ENCODE results near the gene PRKD3.

- TF ChIP-seq, protein P1, sequence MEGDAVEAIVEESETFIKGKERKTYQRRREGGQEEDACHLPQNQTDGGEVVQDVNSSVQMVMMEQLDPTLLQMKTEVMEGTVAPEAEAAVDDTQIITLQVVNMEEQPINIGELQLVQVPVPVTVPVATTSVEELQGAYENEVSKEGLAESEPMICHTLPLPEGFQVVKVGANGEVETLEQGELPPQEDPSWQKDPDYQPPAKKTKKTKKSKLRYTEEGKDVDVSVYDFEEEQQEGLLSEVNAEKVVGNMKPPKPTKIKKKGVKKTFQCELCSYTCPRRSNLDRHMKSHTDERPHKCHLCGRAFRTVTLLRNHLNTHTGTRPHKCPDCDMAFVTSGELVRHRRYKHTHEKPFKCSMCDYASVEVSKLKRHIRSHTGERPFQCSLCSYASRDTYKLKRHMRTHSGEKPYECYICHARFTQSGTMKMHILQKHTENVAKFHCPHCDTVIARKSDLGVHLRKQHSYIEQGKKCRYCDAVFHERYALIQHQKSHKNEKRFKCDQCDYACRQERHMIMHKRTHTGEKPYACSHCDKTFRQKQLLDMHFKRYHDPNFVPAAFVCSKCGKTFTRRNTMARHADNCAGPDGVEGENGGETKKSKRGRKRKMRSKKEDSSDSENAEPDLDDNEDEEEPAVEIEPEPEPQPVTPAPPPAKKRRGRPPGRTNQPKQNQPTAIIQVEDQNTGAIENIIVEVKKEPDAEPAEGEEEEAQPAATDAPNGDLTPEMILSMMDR (conservative IDR thresholded peaks at IDR 0.05; ENCODE audit: low read depth, low read length), result no peak
- TF ChIP-seq EZH2phosphoT487 (IDR thresholded peaks at IDR 0.05; ENCODE audit: borderline replicate concordance, low read length), result no peak
- no peak for TF ChIP-seq EZH2 (IDR thresholded peaks at IDR 0.05; ENCODE audit: low read length, unreplicated experiment)
Measured at GRCh38 chr2:37315364-37315763, 9.3 kb downstream of the PRKD3 start.
